Lung (tissue), 12 donors: ENCODE measurements around the gene ANKLE1. TPM values are rescaled to one million over a fixed set of nuclear protein-coding genes. Genes with fewer than 3 reads are reported as not detected.

ENCODE experiments used
- ATAC-seq: fragments of 200-7000 bp; cut with Tn5 transposase; one replicate; pipeline ENCODE4 v1.9.1; 2020; ENCODE audit warnings: moderate number of reproducible peaks; ENCODE audit not compliant: insufficient read depth, low FRiP score
- DNase-seq, 3 donors: peaks; one replicate each; pipeline ENCODE4 v3.0.0-alpha.2; 2013 to 2017
- H3K27ac ChIP-seq, 2 donors: one replicate each; pipeline ENCODE4 v1.5.1; 2013; ENCODE audit warnings: mild to moderate bottlenecking in 2 of 2, moderate library complexity in 2 of 2, control low read depth in 1 of 2, inconsistent platforms in 1 of 2, low read depth in 1 of 2, low read length in 1 of 2
- H3K27me3 ChIP-seq, 3 donors: one replicate each; pipeline ENCODE4 v1.5.1; 2013; ENCODE audit warnings: low read length in 2 of 3; ENCODE audit not compliant: control insufficient read depth in 3 of 3, insufficient read depth in 3 of 3
- H3K36me3 ChIP-seq, 4 donors: one replicate each; pipeline ENCODE4 v1.5.1; 2013; ENCODE audit warnings: low read length in 4 of 4, mild to moderate bottlenecking in 1 of 4, moderate library complexity in 1 of 4; ENCODE audit not compliant: control insufficient read depth in 4 of 4, insufficient read depth in 4 of 4
- H3K4me1 ChIP-seq, 5 donors: one replicate each; pipeline ENCODE4 v1.5.1; 2013; ENCODE audit warnings: low read length in 5 of 5, mild to moderate bottlenecking in 2 of 5, moderate library complexity in 1 of 5; ENCODE audit not compliant: control insufficient read depth in 5 of 5, insufficient read depth in 5 of 5
- H3K4me3 ChIP-seq: one replicate; pipeline ENCODE4 v1.5.1; 2013; ENCODE audit warnings: mild to moderate bottlenecking, control low read depth, moderate library complexity
- H3K9ac ChIP-seq, 2 donors: one replicate each; pipeline ENCODE4 v1.5.1; 2013; ENCODE audit warnings: low read length in 2 of 2, control low read depth in 1 of 2; ENCODE audit not compliant: insufficient read depth in 1 of 2
- H3K9me3 ChIP-seq, 4 donors: one replicate each; pipeline ENCODE4 v1.5.1; 2013; ENCODE audit warnings: low read length in 3 of 4, mild to moderate bottlenecking in 1 of 4, moderate library complexity in 1 of 4; ENCODE audit not compliant: control insufficient read depth in 4 of 4, insufficient read depth in 3 of 4
- CTCF ChIP-seq: IDR thresholded peaks from 2 replicates; pipeline ENCODE4 v1.5.1; 2012; ENCODE audit warnings: mild to moderate bottlenecking; ENCODE audit errors: control extremely low read depth, extremely low read depth
- WGBS, 2 donors: extraction: QIAGEN DNeasy Blood & Tissue Kit; methylation state at CpG; one replicate each; pipeline ENCODE4 v1.1.7; 2013; 5-methylcytosine and 5-hydroxymethylcytosine counted together
- polyA plus RNA-seq, 2 donors: library from polyadenylated mRNA; stranded (reverse); fragments of 200-250 nt; gene quantifications; one replicate each; pipeline ENCODE4 v1.2.1, GENCODE V29; 2013
- total RNA-seq, 2 donors: library from RNA; depleted of rRNA in 1 of 2; stranded (reverse); fragments of >200 nt in 1 of 2; gene quantifications; one replicate each; pipeline ENCODE4 v1.2.1, GENCODE V29; 2014 to 2021
- donor health status: control.
- donor health status: control.
- donor health status: Bipolar disorder and iron deficiency.
- donor health status: healthy.
- donor health status: DM: yes; HTN: yes; CAD: no.

The ANKLE1 gene
- total and polyA plus RNA-seq, 4 donors = 0.43 to 1.6 (median 1.0) TPM

- Histone ChIP-seq H3K27me3 (peaks cover 0 to 9% (median 2%) of the 10 kb centered on the region in 3 donors), H3K4me3 (no peak overlapping the region), H3K4me1 (peaks cover 0 to 8% (median 6%) of the 10 kb centered on the region in 5 donors), H3K9ac (no peak overlapping the region), H3K36me3 (peaks cover 0 to 21% (median 6%) of the 10 kb centered on the region in 4 donors), H3K27ac (no peak overlapping the region), H3K9me3 (peaks cover 0 to 2% (median 0%) of the 10 kb centered on the region in 4 donors)
- no peak for TF ChIP-seq CTCF
- DNase-seq = no peak
- ATAC-seq = no peak
- 80 to 87% methylated on average over 17 of the region's 17 CpGs for WGBS, 2 donors
Measured at GRCh38 chr19:17325881-17326594, 44.3 kb downstream of the ANKLE1 start.

- no peak for TF ChIP-seq CTCF
- 83 to 88% methylated on average over 11 of the region's 11 CpGs for WGBS, 2 donors
Measured at GRCh38 chr19:17326595-17326966, 44.9 kb downstream of the ANKLE1 start.

GRCh38 chr19:17327068-17327653 lies 45.5 kb downstream of the ANKLE1 start:
- Histone ChIP-seq H3K9ac (no peak overlapping the region), H3K4me3 (no peak overlapping the region), H3K9me3 (no peaks in the 10 kb centered on the region), H3K27ac (no peak overlapping the region), H3K4me1 (peaks cover 0 to 8% (median 6%) of the 10 kb centered on the region in 5 donors), H3K36me3 (peaks cover 0 to 14% (median 1%) of the 10 kb centered on the region in 4 donors), H3K27me3 (peaks cover 0 to 9% (median 2%) of the 10 kb centered on the region in 3 donors)
- TF ChIP-seq CTCF = no peak
- 92 to 95% methylated on average over 26 to 27 of the region's 27 CpGs for WGBS, 2 donors
- DNase-seq (no peak), ATAC-seq (no peak)

More at GRCh38 chr19:17326595-17326966, 44.9 kb downstream of the ANKLE1 start:
- Histone ChIP-seq H3K4me3 (no peak overlapping the region), H3K9me3 (peaks cover 0 to under 1% (median 0%) of the 10 kb centered on the region in 4 donors), H3K36me3 (peaks cover 0 to 18% (median 4%) of the 10 kb centered on the region in 4 donors), H3K4me1 (peaks cover 0 to 8% (median 6%) of the 10 kb centered on the region in 5 donors), H3K9ac (no peak overlapping the region), H3K27ac (no peak overlapping the region), H3K27me3 (peaks cover 0 to 9% (median 2%) of the 10 kb centered on the region in 3 donors)
- DNase-seq (no peak), ATAC-seq (no peak)
